SU-DHL-6 (cell line): ENCODE results near the gene CTCFL.

Experiments used
- EZH2phosphoT487 ChIP-seq: fragments of 200-600 bp; sonication (generic), shearing (Covaris generic); conservative IDR thresholded peaks from 2 replicates; pipeline ENCODE4 v1.6.1; 2018; ENCODE audit warnings: mild to moderate bottlenecking, antibody characterized with exemption, low read length, moderate library complexity, mixed read lengths
- TF ChIP-seq, protein P1 (sequence below): fragments of 200-600 bp; sonication (generic); IDR thresholded peaks from one replicate; pipeline ENCODE4 v1.5.1; 2017; ENCODE audit warnings: antibody characterized with exemption, mild to moderate bottlenecking, low read length, moderate library complexity; ENCODE audit not compliant: insufficient read depth, poor library complexity, severe bottlenecking

DNA sequence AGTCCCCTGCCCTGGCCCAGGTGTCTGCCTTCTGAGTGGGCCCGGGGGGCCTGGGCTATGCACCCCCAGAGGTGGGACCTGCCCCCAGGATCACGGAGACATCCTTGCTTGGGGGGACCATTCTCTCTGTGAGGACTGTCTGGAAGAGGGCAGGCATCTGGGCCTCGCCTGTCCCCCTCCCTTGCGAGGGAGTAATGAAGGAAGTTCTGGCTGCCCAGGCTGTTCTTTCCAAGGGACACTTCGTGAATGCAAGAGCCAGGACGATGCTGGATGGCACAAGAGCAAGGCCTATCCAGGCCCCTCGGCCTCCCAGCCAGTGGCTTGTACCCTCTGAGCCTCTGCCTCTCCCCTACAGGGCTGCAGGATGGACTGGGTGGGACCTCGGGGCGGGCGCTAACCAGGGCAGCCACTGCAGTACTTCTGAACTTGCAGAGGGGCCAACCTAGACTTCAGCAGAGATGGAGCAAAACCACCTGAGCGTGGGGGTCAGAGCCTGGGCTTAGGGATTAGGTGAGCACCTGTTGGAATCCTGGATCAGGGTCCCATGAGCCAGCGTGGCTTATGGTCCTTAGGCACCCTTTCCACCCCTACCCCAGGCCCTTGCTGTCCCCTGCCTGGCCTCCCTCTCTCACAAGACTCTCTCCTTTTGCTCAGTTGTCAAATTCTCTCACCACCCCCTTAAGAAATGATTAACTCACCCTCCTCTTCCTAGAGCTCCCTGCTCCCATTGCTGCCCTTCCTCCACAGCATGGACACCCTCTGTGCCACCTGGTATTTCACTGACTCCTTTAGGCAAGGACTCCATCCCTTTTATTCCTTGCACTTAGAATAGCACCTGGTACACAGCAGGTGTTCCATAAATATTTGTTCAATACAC lies 53.2 kb downstream of the CTCFL start:
- TF ChIP-seq, protein P1, sequence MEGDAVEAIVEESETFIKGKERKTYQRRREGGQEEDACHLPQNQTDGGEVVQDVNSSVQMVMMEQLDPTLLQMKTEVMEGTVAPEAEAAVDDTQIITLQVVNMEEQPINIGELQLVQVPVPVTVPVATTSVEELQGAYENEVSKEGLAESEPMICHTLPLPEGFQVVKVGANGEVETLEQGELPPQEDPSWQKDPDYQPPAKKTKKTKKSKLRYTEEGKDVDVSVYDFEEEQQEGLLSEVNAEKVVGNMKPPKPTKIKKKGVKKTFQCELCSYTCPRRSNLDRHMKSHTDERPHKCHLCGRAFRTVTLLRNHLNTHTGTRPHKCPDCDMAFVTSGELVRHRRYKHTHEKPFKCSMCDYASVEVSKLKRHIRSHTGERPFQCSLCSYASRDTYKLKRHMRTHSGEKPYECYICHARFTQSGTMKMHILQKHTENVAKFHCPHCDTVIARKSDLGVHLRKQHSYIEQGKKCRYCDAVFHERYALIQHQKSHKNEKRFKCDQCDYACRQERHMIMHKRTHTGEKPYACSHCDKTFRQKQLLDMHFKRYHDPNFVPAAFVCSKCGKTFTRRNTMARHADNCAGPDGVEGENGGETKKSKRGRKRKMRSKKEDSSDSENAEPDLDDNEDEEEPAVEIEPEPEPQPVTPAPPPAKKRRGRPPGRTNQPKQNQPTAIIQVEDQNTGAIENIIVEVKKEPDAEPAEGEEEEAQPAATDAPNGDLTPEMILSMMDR = no peak
- no peak for TF ChIP-seq EZH2phosphoT487
